Keratinocyte (primary cell): Measurements from ENCODE around the gene CCDC174. TPM values are rescaled to one million over a fixed set of nuclear protein-coding genes. Genes with fewer than 3 reads are reported as not detected.
A peak's percentile ranks its signal among the peaks of the same experiment; 100 is the strongest.

Source experiments
- DNase-seq: peaks from one replicate; pipeline ENCODE4 v3.0.0-alpha.2; 2011; ENCODE audit warnings: low read depth, missing footprints, low spot score
- FAIRE-seq: peaks from 2 replicates; lab custom pipeline; 2011; peaks lifted over from hg19 to GRCh38; lab: Jason Lieb, UNC
- H2AFZ ChIP-seq: 2 replicates; pipeline ENCODE4 v1.6.0; 2012; ENCODE audit warnings: low read length, control low read depth, inconsistent platforms; ENCODE audit not compliant: control insufficient read depth
- H3K27ac ChIP-seq: 2 replicates; pipeline ENCODE4 v1.5.1; 2011; ENCODE audit warnings: low read length; ENCODE audit not compliant: control insufficient read depth, insufficient read depth
- H3K27me3 ChIP-seq: 3 replicates; pipeline ENCODE4 v1.6.0; 2011; ENCODE audit warnings: low read length; ENCODE audit not compliant: control insufficient read depth, insufficient read depth; ENCODE audit errors: extremely low read depth
- H3K36me3 ChIP-seq, 2 experiments: 2 replicates in 1 of 2; 3 replicates in 1 of 2; pipeline ENCODE4 v1.5.1; 2011; ENCODE audit warnings: low read length in 2 of 2, mild to moderate bottlenecking in 1 of 2; ENCODE audit not compliant: control insufficient read depth in 2 of 2, insufficient read depth in 2 of 2; ENCODE audit errors: extremely low read depth in 1 of 2
- H3K4me1 ChIP-seq: 3 replicates; pipeline ENCODE4 v1.5.1; 2011; ENCODE audit warnings: low read length; ENCODE audit not compliant: control insufficient read depth, insufficient read depth; ENCODE audit errors: extremely low read depth
- H3K4me2 ChIP-seq: 3 replicates; pipeline ENCODE4 v1.6.0; 2011; ENCODE audit warnings: low read depth, low read length; ENCODE audit not compliant: control insufficient read depth, insufficient read depth; ENCODE audit errors: extremely low read depth
- H3K4me3 ChIP-seq, 3 experiments: fragments of 200-600 bp in 1 of 3; sonication (generic) in 1 of 3; 2 replicates in 2 of 3; 3 replicates in 1 of 3; pipeline ENCODE4 v1.5.1; 2011 to 2016; ENCODE audit warnings: low read length in 3 of 3, mild to moderate bottlenecking in 3 of 3, control low read depth in 2 of 3, inconsistent platforms in 1 of 3, low read depth in 1 of 3, mixed read lengths in 1 of 3, mixed run types in 1 of 3, moderate library complexity in 1 of 3; ENCODE audit not compliant: control insufficient read depth in 2 of 3, insufficient read depth in 2 of 3; ENCODE audit errors: extremely low read depth in 1 of 3
- H3K79me2 ChIP-seq: 2 replicates; pipeline ENCODE4 v1.6.0; 2012; ENCODE audit warnings: low read length; ENCODE audit not compliant: control insufficient read depth, insufficient read depth
- H3K9ac ChIP-seq: 3 replicates; pipeline ENCODE4 v1.6.0; 2011; ENCODE audit warnings: low read length; ENCODE audit not compliant: control insufficient read depth, insufficient read depth; ENCODE audit errors: extremely low read depth
- H3K9me1 ChIP-seq: 3 replicates; pipeline ENCODE4 v1.6.0; 2011; ENCODE audit warnings: low read length; ENCODE audit not compliant: control insufficient read depth, insufficient read depth; ENCODE audit errors: extremely low read depth
- H3K9me3 ChIP-seq: 2 replicates; pipeline ENCODE4 v1.5.1; 2012; ENCODE audit warnings: low read depth, low read length; ENCODE audit not compliant: control insufficient read depth
- H4K20me1 ChIP-seq: 3 replicates; pipeline ENCODE4 v1.6.0; 2011; ENCODE audit warnings: low read length; ENCODE audit not compliant: control insufficient read depth, insufficient read depth; ENCODE audit errors: extremely low read depth
- EZH2 ChIP-seq: IDR thresholded peaks from one replicate; pipeline ENCODE4 v1.6.1; 2012; ENCODE audit warnings: inconsistent platforms, mild to moderate bottlenecking, low read length, moderate library complexity
- dilution Hi-C: fragments of 300-500 bp; cut with MboI; formaldehyde crosslinking; loops from one replicate; pipeline ENCODE4 v1.7.0; 2020; ENCODE audit warnings: low sequenced_read_pairs; ENCODE audit not compliant: extremely low pct_ligation_motif_present
- polyA plus RNA-seq, 5 experiments: library from polyadenylated mRNA; depleted of rRNA in 3 of 5; stranded (reverse) in 3 of 5; stranded (forward) in 1 of 5; unstranded in 1 of 5; fragments of >200 nt; gene quantifications; 1 replicate in 1 of 5; 2 replicates in 3 of 5; 3 replicates in 1 of 5; pipeline versions ENCODE4 v1.2.1 to v1.2.3, GENCODE V29; 2011 to 2012; ENCODE audit warnings: missing spikeins in 2 of 5, low read depth in 1 of 5, low replicate concordance in 1 of 5
- TF ChIP-seq, protein P1 (sequence below), 3 experiments: IDR thresholded peaks in 1 of 3; conservative IDR thresholded peaks in 1 of 3; optimal IDR thresholded peaks in 1 of 3; 2 replicates in 2 of 3; 3 replicates in 1 of 3; pipeline versions ENCODE3 to v1.5.1; 2011; ENCODE audit warnings: low read length in 3 of 3, mild to moderate bottlenecking in 3 of 3, moderate library complexity in 2 of 3, control low read depth in 1 of 3, inconsistent platforms in 1 of 3; ENCODE audit not compliant: insufficient read depth in 2 of 3; ENCODE audit errors: extremely low read depth in 1 of 3

CCDC174 gene
- polyA plus RNA-seq, 1 donor (not counting 4 experiments of a cell fraction or from before 2014, with no cell fraction given), result 6.2 TPM

- Histone ChIP-seq H2AFZ (no peak overlapping the region), H3K79me2 (no peaks in the 10 kb centered on the region), H3K4me3 (no peak overlapping the region), H4K20me1 (no peaks in the 10 kb centered on the region), H3K36me3 (no peaks in the 10 kb centered on the region), H3K4me1 (peaks cover 20% of the 10 kb centered on the region), H3K9ac (no peak overlapping the region), H3K4me2 (peak overlapping the region; percentile 26), H3K9me3 (no peaks in the 10 kb centered on the region), H3K9me1 (no peaks in the 10 kb centered on the region), H3K27me3 (no peaks in the 10 kb centered on the region), H3K27ac (no peak overlapping the region)
- dilution Hi-C loops, result no loop called here
- TF ChIP-seq, protein P1, sequence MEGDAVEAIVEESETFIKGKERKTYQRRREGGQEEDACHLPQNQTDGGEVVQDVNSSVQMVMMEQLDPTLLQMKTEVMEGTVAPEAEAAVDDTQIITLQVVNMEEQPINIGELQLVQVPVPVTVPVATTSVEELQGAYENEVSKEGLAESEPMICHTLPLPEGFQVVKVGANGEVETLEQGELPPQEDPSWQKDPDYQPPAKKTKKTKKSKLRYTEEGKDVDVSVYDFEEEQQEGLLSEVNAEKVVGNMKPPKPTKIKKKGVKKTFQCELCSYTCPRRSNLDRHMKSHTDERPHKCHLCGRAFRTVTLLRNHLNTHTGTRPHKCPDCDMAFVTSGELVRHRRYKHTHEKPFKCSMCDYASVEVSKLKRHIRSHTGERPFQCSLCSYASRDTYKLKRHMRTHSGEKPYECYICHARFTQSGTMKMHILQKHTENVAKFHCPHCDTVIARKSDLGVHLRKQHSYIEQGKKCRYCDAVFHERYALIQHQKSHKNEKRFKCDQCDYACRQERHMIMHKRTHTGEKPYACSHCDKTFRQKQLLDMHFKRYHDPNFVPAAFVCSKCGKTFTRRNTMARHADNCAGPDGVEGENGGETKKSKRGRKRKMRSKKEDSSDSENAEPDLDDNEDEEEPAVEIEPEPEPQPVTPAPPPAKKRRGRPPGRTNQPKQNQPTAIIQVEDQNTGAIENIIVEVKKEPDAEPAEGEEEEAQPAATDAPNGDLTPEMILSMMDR (optimal IDR thresholded peaks at IDR 0.05 in 1 of 3, IDR thresholded peaks at IDR 0.05 in 1 of 3, conservative IDR thresholded peaks at IDR 0.05 in 1 of 3; ENCODE audit: extremely low read depth in 1 of 3, insufficient read depth in 2 of 3, low read length in 3 of 3), result no peak
- TF ChIP-seq EZH2, result no peak
- no peak for FAIRE-seq
- no peak for DNase-seq
Measured at GRCh38 chr3:14614862-14615261, 36.7 kb upstream of the CCDC174 start.

DNA sequence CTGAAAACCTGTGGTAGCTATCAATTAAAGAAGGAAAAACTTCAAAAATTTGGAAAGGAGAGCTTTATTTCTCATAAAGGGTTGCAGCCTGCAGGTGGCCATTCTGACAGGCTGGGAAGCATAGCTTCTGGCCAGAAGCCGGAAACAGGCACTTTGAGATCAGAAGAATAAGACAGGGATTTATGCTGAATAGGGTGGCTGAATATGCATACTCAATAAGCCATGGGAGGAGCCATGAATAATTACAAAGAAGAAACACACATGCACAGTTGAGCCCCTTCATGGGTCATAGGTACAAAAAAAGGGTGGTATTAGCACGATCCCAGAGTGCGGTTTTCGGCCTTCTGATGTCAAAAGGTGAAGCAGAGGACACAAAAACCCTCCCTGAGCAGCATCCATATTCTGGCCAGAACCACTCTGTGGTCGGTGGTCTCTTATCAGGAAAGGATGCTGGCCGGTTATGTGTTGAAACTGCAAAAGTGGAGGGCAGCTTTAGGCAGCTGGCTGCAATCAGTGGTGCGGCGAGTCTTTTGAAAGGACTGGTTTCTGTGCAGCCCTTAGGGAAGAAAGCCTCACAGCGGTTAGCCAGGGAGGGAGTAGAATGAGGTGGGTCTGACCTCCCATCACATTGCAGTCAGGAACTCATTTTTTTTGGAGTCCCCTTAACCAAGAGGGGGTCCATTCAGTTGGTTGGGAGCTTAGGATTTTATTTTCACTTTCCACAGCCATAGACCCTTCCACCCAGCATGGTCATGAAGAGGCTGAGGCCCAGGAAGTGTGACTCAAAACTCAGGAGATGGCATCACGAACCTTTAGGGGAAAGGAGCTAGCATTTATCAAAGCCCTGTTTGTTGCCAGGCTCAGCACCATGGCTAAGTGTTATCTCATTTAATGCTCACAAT, 34.7 kb upstream of the CCDC174 start:
- H3K4me3 ChIP-seq, result no peak overlapping the region
- H3K9me1 ChIP-seq, result no peaks in the 10 kb centered on the region
- DNase-seq (no peak), FAIRE-seq (no peak)
- no peaks in the 10 kb centered on the region for H3K79me2 ChIP-seq
- H3K27ac ChIP-seq, result no peak overlapping the region
- H2AFZ ChIP-seq, result no peak overlapping the region
- no peaks in the 10 kb centered on the region for H3K27me3 ChIP-seq
- H3K36me3 ChIP-seq, result no peaks in the 10 kb centered on the region
- no peaks in the 10 kb centered on the region for H4K20me1 ChIP-seq
- no peak overlapping the region for H3K4me2 ChIP-seq
- peaks cover 20% of the 10 kb centered on the region for H3K4me1 ChIP-seq
- no peak overlapping the region for H3K9ac ChIP-seq
- dilution Hi-C loops, result no loop called here
- no peak for TF ChIP-seq EZH2
- TF ChIP-seq, protein P1 (optimal IDR thresholded peaks at IDR 0.05 in 1 of 3, IDR thresholded peaks at IDR 0.05 in 1 of 3, conservative IDR thresholded peaks at IDR 0.05 in 1 of 3; ENCODE audit: extremely low read depth in 1 of 3, insufficient read depth in 2 of 3, low read length in 3 of 3), result no peak
- H3K9me3 ChIP-seq, result no peaks in the 10 kb centered on the region
